EL (cell line): ENCODE measurements around the gene OBI1.

Source experiments
- DNase-seq: peaks from one replicate; pipeline ENCODE4 v3.0.0-alpha.2; 2016

The OBI1 gene

DNA sequence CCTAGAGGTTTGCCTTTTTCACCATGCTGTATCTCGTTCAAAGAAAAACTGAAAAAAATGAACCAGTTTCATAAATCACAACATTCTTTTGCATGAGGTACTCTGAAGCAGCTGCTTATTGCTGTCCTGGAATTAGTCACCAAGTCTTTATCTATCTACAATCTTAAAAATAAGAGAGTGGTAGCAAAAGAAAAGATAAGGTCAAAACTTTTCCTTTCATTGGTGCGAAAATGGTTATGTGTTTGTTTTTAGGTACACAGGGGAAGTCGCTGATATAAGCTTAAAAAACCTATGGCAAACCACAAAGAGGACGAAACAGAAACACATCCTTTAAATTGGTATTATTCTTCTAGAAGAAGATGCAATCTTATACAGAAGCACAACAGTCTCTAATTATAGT lies 20.7 kb downstream of the OBI1 start:
- DNase-seq, result no peak

DNA sequence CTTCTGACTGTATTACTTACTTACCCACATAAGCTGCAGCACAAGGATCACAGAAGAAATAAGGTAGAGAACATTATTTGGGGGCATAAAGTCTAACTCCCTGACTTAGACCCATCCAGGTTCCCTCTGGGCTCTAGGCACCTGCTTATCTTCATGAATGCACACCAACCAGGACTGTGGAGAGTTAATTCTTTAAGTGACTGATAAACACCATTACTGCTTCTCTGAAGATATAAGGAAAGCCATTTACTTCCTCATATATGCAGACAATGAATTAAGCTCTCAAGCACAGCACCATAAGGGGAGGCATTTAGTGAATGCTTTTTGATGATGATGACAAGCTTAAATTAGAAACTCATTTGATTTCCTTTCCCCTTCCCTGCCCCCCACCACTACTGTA lies 22.5 kb downstream of the OBI1 start:
- no peak for DNase-seq

DNA sequence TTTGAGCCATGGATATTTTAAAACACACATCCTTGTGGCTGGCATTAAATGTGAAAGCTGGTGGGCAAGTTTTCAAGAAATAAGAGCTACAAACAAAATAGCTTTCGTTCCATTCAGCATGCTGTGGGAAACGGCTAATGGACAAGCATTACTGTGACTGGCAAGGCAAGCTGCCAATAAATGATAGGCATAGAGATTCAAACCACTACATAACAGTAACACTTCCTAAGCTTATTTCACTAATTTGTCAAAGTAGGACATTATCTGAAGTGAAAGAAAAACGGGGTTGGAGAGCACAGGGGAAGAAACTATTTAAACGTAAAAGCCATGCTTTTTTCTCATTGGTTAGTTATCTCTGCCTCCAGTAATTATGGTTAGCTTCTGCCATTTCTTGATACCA lies 26.0 kb downstream of the OBI1 start:
- DNase-seq, result no peak

DNA sequence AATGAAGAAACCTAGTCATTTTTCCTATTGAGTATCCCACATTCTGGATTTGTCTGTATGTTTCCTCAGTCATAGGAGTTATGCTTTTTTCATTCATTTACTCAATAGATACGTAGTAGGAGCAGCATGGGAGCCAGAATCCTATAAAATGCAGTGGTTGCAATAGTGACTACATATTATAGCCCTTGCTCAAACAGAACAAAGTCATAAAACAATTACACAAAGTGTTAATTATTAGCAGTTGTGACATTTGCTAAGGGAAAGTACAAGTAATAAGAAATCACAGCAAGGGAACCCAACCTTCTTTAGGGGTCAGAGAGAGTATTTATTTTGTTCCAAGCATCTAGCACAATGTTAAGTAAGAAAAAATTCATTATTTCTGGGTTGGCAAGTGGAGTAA lies 27.9 kb downstream of the OBI1 start:
- no peak for DNase-seq

DNA sequence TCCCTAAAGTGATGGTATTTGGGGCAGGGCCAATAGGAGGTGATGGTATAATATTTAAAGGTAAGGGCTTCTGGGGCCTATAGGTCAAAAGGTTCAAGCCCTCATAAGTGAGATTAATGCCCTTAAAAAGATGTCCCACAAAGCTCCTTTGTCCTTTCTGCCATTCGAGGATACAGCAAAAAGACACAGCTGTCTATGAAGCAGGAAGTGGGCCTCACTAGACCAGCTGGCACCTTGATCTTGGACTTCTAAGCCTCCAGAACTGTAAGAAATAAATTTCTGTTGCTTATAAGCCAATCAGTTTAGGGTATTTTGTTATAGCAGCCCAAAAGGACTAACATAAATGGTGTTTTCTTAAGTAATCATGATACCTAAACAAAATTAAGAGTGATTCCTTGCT lies 28.4 kb downstream of the OBI1 start:
- no peak for DNase-seq

DNA sequence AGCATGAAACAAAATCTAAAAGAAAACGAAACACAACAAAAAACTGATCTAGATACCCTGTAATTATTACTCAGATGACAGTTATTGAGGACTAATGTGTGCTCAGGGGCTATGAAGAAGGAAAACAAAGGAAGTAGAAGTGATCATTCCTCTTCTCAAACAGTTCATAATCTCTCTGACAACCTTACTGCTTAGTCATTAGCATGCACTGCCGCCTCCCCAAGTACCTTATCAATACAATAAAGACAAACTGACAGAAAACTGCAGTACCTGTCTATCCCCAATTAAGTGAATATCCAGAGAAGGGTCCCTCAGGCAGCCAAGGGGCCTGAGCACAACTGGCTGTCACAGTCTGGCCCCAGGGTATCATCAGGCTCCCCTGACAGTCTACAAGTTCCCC lies 33.6 kb downstream of the OBI1 start:
- DNase-seq, result no peak

DNA sequence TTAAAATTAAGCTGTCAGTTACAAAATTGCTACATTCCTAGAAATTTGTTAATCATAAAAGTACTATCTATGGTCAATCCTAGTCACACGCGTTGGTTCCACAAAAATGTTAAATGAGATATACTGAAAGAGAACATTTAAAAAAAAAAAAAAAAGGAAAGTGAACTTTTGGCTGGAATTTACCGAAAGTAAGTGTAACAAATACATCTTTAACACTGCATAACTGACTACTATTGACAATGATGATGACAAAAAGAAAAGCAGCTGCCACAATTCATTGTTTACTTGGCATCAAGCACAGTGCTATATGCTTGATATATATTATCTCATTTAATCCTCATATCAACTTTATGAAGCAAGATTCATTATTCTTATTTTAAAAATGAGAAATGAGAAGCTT lies 35.8 kb downstream of the OBI1 start:
- DNase-seq, result no peak

DNA sequence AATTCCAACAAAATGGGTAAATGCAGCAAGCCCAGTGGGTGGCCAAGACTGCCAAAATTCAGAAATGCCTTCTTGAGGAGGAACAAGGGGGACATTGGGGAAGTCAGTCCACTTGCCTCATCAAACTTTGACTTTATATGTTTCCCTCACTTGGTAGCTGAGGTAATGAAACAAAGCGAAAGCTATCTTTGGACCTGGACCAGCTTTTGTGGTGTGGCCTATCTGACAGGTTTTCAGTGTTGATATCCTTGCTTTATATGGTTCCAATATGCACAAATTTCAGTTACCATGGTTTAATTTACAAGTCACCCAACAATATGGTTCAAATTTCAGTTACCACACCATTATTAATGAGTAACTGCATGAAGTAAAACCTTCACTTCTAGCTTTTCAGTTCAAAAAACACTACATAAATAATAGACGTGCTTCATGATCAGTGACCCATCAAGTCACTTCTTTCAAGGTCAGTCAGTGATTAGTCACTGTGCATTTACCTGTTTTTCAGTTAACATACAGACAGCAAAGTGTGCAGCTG lies 38.0 kb downstream of the OBI1 start:
- DNase-seq, result no peak

DNA sequence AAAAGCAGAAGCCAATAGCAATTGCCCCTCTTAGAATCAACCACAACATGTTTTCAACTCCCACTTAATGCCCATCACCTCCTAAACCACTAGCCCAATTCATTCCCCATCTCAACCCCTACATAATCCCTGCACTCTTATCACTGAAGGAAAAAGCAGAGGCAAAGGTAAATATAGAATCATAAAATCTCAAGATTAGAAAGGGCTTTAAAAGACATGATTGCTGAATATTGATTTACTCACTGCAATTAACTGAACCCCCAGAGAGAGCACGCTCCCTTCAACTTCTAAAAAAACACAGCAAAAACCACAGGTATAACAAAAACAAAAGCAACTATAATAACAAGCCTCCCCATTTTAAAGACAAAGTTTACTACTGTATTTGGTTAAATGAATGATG lies 40.5 kb downstream of the OBI1 start:
- DNase-seq, result no peak

DNA sequence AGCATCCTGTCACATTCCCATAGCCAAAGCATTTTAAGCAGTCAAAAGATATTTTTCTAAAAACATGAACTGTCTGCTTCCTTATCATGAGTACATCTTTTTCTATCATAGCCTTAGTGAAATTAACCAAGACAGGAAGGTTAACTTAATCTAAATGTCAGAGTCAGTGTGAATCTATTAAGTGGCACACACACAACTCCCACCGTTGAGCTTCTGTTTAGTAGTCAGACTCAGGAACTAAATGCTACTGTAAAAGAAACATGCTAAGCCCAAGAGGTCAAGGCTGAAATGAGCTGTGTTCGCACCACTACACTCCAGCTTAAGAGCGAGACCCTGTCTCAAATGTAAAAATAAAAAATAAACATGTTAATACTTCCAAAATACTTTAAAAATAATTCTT lies 47.9 kb downstream of the OBI1 start:
- DNase-seq, result no peak

DNA sequence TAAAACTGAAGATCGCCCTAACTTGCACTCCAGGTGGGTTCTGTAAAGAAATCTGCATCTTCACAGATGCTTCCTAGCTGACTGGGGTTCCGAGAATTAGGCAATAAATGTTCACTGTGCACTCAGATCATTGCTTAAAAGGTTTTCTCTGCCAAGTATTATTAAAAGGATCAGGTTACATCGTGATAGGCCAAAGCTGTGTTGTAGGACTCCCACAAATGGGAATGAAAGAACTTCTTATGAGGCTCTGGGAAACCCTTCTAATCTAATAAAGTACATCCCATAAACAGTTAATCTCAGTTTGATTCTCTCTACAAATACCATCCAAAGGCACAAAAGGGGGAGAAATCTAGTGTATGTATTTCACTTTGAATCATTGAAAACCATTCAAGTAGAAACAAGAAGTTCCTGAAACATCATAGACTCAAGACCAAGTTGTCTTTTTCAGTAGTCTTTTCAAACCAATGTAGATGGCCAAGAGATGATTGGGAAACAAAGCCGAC lies 48.5 kb downstream of the OBI1 start:
- DNase-seq, result no peak

DNA sequence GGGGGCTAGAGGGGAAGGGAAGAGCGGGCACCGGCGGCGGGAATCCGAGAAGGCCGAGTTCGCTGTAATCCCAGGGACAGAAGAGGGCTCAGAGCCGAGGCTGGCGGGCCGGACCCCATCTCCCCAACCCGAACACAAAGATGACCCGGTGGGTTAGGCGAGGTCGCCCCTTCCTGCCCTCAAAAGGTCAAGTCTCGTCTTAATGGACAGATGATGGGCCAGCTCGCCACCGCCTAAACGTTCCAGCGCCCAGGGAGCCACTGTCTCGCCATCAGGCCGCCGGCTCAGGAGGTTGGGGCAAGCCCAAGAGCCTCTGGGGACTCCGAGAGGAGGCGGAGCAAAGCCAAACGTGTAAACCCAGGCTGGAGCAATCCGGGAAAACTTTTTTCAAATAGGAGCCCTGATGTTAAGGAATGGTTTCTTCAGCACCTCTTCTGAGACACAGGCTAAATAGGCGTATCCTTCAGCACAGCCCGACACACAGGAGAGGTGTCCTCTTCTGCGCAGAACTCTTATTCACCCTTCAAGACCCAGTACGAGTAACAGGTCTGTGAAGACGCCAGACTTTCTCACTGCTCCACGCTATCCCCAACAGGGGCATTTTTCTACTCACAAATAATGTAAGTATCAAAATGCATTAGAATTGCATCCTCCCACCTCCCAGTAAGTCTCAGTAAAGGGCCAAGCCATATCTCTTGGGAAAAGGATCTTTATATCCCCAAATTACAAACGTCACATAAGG lies 49.3 kb downstream of the OBI1 start:
- peak; percentile 29 for DNase-seq

DNA sequence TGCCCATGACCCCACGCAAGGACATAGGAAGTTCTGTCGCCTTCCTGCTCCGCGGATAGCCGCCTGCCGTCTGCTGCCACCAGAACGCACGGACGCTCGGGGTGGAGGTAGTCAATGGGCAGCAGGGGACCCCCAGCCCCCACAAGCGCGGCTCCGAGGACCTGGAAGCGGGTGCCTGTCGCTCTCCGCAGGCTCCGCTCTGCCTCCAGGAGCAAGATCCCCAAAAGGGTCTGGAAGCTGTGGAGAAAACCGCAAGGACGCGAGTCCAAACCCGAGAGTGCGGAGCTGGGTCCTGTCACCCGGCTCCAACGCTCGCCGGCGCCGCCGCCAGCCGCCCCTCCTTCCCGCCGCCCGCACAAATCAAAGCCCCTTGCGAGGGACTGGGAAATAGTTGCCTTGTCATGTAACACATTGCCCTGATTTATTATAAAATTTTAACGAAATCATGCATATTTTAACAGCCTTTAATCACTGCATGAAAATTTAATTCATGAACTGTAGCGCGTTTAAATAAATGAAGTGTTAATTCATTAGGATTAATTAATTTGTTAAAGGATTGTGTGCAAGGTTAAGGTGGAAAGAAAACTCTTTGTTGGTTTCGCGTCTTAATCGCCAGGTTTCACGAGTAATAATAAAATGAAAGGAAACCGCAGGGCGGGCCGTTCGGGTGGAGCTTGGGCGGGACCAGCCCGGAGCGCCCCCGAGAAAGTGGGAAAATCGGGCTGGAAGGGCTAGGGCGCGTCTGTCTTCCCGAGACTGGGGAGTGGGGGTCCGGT lies 50.1 kb downstream of the OBI1 start:
- no peak for DNase-seq

DNA sequence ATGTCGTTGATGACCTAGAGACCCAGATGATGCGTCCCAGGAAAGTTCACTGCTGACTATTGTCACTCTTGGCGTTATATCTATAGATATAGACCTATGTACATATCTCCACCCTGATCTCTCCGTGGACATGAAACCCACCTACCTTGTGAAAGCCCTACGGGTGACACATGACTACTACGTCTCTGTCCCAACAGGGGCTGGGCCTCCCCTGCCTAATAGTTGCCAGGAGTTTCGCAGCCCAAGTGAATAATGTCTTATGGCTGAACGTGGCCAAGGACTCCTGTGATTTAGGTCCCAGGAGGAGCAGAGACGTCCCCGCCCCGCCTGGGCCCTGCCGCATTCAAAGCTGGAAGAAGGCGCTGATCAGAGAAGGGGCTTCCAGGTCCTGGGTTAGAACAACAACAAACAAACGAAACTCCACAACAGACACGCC lies 50.7 kb downstream of the OBI1 start:
- no peak for DNase-seq

DNA sequence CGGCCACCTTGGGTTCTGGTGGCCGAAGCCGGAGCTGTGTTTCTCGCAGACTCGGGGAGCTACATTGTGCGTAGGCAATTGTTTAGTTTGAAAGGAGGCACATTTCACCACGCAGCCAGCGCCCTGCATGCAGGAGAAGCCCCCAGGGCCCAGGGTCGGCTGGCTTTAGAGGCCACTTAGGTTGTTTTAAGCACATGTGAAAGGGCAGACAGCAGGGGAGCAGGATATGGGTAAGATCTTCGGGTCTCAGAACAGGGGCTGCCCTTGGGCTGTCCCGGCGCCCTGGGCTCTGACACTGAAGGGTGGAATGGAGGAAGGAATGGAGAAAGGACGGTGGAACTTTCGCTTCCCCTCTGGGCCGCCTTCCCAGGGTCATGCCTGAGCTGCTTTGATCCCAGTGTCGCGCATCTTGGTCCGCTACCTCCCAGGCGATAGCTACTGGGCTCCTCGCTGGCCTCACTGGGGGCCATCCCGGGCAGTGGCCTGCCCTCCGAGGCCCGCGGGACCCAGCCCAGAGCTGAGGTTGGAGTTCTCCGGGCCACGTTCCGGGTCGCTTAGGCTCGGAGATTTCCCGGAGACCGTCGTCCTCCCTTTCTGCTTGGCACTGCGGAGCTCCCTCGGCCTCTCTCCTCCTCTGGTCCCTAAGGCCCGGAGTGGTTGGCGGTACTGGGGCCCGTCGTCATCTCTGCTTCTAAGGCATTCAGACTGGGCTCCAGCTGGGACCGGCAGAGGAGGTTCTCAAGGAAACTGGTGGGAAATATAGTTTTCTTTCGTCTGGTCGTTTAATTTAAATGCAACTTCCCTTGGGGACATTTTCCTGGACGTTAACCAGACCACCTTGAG lies 51.3 kb downstream of the OBI1 start:
- DNase-seq, result no peak

DNA sequence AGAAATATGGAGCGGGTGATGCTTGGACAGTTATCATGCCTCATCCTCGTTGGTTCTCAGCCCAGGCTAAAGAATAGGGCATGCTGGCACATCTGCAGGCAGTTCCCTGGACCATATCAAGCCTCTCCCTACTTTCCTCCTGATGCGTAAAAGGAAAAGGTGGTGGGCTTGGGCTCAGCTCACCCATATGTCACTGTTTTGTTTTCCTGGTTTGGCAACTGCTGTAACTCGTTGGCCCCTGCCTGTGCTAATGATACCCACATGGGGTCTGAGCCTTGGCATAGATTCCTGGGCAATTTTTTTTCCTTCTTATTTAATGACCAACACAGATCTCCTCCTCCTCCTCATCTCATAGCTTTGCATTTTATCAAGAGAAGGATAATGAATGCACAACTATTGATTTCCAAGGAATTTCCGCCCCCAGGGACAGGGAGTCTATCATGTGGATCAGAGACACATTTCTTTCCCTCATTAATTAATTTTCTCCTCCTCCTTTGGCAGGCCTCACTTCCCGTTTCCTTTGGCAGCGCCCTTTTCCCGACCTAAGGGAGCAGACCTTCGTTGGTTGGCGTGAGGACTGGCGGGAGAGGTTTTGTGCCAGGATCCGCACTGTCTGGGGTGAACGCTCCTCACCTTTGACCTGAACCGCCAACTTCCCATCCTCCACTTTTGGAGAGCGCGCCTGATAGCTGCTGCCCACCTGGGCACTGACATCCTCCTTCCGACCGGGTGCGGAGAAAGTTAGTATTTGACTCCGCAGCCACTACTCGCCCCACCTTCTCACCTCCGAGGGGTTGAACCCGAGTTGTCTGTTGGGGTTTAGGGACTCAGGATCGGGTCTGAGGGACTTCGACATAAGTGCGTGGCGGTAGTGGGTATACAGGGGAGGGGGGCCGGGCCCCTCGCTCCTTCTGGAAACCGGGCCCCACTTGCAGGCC lies 52.2 kb downstream of the OBI1 start:
- no peak for DNase-seq

DNA sequence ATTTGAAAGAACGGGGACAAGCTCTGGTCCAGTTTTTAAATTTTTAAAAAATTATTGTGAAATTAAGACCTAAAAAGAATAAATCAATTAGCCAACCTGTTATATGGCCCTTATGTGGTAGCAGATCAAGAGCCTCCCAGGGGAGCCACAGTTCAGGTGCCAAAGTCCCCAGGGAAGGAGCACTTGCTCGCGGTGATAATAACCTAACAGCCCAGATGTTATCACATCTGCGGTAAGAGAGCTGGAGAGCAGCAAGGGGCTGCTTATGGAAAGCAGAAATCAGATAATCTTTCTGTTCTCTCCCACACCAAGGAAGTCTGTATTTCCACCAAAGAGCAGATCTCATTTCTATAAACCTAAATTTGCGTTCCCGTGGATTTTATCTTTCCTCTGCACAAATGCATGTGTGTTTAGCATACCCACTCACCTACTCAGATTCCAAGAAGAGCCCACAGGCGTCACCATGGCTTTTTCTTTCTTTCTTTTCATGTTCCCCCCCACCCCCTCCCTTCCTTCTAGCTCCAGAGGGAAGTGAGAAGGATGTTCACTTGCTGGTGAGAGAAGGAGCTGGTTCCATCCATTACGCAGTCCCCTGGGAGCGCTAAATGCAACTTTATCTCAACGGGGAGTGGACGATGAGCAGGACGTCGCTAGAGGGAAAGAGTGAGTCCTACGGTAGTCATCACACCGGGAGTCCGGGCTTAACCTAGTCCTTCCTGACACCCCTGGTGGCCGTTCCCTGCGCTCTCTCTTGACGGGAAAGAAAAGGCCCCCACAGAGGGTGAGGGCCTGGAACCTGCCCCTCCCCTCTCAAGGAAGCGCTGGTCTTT lies 54.0 kb downstream of the OBI1 start:
- peak; percentile 25 for DNase-seq

DNA sequence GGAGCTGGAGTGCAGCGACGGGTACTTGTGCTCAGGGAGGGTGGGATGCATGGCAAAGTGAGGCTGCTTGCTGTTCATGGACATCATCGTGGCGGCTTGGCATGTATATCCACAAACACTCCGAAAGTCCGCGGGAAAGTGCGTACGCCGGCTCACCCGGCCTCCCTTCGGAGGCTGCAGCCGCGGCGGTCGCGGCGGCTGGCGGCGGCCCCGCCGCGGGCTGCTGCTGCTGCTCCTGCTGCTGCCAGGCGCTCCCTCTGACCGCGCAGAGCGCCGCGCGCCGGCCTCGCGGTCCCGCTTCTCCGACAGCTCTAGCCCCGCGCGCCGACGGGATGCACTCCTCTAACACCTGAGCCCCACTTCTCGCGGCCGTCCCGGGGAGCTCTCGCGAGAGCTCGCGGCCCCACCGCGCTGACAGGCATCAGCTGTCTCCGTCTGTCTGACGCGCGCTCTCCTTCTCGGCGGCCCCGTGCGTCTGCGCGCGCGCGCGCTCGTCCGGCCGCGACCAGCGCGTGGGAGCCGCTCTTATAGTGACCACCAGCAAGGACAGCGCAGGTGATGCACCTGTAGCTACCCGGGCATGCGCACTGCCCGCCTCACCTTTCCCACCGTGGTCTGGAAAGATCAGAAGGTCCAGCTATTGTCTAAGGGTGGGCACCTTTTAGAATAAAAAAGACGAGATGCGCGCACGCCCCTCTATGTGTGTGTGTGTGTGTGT lies 55.6 kb downstream of the OBI1 start, which contains the start of gene POU4F1:
Gene POU4F1, minus strand, starts transcription at position 313 of the 718 bp plus-strand sequence. Its CDS starts 226 bp downstream, at position 87.
- DNase-seq, result peak; percentile 21

DNA sequence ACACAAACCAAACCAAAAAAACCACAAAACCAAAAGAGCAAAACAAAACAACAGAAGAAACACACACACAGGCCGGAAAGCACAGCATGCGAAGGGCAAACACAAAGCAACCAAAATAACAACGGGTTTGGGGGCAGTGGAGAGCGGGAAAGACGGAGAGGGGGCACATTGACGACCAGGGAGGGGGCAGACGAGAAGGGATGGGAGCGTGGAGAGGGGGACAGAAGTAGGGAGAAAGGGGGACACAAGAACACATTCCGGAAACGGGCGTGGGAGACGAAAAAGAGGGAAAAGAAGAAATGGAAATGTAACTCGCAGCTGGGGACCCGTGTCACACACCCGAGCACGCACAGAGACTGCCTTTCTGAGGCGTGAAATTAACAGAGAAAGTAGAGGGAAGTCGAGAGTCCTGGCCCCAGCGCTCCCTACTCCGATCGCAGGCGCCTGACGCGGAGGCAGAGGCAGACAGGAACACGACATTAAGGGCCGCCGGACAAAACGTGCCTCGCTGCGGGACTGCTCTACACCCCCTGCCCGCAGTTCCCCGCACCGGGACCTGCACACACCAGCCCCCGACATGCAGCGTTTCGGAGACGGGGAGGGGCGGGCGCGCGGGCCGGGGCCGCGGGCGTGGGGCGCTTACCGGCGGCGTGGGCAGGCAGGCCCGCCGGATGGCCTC lies 56.3 kb downstream of the OBI1 start:
- DNase-seq, result no peak
